ENCODE measurements around the gene ABHD17A.

ABHD17A gene

GRCh38 chr19:1849132-1849474 lies 36.2 kb downstream of the ABHD17A start:
- TF ChIP-seq, protein P1, sequence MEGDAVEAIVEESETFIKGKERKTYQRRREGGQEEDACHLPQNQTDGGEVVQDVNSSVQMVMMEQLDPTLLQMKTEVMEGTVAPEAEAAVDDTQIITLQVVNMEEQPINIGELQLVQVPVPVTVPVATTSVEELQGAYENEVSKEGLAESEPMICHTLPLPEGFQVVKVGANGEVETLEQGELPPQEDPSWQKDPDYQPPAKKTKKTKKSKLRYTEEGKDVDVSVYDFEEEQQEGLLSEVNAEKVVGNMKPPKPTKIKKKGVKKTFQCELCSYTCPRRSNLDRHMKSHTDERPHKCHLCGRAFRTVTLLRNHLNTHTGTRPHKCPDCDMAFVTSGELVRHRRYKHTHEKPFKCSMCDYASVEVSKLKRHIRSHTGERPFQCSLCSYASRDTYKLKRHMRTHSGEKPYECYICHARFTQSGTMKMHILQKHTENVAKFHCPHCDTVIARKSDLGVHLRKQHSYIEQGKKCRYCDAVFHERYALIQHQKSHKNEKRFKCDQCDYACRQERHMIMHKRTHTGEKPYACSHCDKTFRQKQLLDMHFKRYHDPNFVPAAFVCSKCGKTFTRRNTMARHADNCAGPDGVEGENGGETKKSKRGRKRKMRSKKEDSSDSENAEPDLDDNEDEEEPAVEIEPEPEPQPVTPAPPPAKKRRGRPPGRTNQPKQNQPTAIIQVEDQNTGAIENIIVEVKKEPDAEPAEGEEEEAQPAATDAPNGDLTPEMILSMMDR (IDR thresholded peaks at IDR 0.05): no peak
- TF ChIP-seq ZFX (IDR thresholded peaks at IDR 0.05; ENCODE audit: borderline replicate concordance): no peak
- peak overlapping the region; percentile 91 for H3K27ac ChIP-seq

DNA sequence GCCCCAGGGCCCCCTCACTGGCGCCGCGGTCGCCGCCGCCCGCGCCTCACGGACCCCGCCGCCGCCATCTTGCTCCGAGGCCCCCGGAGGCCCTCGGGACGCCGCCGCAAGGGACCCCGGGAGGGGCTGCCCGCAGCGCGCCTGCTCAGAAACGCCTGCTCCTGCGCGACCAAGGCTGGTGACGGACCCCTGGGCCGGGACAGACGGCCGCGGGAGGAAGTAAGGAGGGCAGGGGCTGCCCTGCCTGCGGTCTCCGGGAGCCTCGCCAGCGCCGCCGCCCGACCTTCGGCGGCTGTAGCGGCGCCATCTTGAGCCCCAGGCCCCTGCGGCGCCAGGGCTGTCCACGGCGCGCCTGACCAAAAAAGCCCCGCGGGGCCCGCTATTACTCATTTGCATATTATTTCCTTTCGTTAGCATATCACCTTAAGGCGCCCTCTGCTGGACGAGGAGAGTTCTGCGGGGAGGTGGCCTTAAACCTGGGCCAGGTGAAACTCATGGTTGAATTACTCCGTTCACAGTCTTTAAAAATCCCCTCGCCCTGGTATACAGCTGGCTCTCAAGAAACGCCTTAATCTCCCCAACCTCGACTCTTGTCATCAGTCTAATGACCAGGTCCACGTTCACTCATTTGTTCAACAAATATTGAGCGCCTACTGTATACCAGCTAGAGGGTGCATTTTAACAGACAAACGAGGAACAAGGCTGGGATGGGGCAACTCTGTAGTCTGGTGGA lies 36.7 kb downstream of the ABHD17A start, which contains the start of gene REXO1:
REXO1 (minus strand) TSS at position 85 of the 733 bp plus-strand sequence. CDS start 125 bp downstream, outside the sequence.
- TF ChIP-seq, protein P1 (IDR thresholded peaks at IDR 0.05): peak; percentile 92
- no peak for TF ChIP-seq ZFX (IDR thresholded peaks at IDR 0.05; ENCODE audit: borderline replicate concordance)
- peak within 1 kb of the TSS; percentile 91 for H3K27ac ChIP-seq

DNA sequence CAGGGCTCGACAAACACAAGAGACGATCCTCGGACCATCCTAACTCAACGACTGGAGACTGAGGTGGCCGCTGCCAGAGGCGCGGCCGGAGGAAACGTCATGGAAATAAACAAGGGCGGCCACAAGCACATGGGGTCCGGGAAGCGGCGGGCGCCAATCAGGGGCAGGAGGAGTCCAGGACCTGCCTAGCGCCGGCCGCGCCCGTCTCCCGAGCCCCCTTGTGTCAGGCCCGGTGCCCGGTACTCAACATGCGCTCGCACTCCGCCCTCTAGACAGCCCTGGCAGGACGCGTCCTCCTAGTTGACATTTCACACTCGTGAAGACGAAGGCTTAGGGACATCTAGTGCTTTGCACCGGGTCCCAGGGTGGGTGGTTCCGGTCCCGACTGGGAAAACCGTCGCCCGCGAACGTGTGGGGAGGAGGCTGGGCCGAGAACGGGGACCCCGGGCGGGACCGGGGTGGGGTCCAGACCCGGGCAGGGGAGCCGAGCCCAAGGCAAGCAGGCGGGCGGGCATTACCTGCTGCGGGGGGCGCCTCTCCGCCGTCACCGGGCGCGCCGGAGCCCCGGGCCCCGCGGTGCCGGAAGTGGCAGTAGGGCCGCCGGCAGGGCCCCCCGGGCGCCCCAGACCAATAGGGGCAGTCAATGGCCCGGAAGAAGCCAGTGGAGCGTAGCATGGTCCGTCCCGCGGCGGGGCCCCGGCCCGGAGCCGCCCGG lies 37.5 kb downstream of the ABHD17A start:
- H3K27ac ChIP-seq: peak overlapping the region; percentile 91
- TF ChIP-seq, protein P1 (IDR thresholded peaks at IDR 0.05): no peak
- no peak for TF ChIP-seq ZFX (IDR thresholded peaks at IDR 0.05; ENCODE audit: borderline replicate concordance)

GRCh38 chr19:1847348-1847683 lies 38.0 kb downstream of the ABHD17A start:
- TF ChIP-seq, protein P1 (IDR thresholded peaks at IDR 0.05): no peak
- TF ChIP-seq ZFX (IDR thresholded peaks at IDR 0.05; ENCODE audit: borderline replicate concordance): no peak
- peak overlapping the region; percentile 91 for H3K27ac ChIP-seq

GRCh38 chr19:1846517-1847204 lies 38.6 kb downstream of the ABHD17A start:
- H3K27ac ChIP-seq: peak overlapping the region; percentile 91; the same call in 1 of the 2 replicates
- TF ChIP-seq ZFX (IDR thresholded peaks at IDR 0.05; ENCODE audit: borderline replicate concordance): no peak
- TF ChIP-seq, protein P1 (IDR thresholded peaks at IDR 0.05): no peak

DNA sequence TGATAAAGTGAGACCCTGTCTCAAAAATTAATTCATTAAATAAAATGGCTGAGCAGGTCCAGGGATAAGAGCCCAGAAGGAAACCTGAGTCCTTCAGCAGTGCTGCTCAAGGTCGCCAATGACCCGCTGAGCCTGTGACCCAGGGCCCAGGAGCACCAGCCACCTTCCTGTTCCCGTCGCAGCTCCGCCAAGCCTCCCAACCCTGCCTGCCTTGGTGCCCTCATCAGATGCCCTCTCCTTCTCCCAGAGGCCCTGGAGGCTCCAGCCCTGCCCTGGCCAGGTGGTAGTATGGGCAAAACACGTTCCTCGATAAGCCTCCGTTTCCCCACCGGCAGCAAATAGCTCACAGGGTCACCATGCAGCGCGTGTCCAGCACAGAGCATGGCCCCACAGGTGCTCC lies 39.7 kb downstream of the ABHD17A start:
- TF ChIP-seq, protein P1 (IDR thresholded peaks at IDR 0.05): no peak
- TF ChIP-seq ZFX (IDR thresholded peaks at IDR 0.05; ENCODE audit: borderline replicate concordance): no peak
- H3K27ac ChIP-seq: no peak overlapping the region

Data from 22Rv1 (cell line).